Ecto neural progenitor cell (in vitro differentiated cells): ENCODE results near the gene RIPOR3.
"Not testable (repeated sequence)": the region's sequence is repeated elsewhere in the genome, so short reads cannot be mapped to it uniquely, and the experiment has no call there.

Source experiments
- DNase-seq: peaks from one replicate; pipeline ENCODE4 v3.0.0-alpha.2; 2018; ENCODE audit warnings: low spot score

RIPOR3 gene

GRCh38 chr20:50724851-50725723 is 33.7 kb upstream of the RIPOR3 start:
- peak; percentile 78 for DNase-seq

GRCh38 chr20:50724112-50724725 is 32.9 kb upstream of the RIPOR3 start:
- DNase-seq, result no peak

GRCh38 chr20:50723672-50724071 is 32.3 kb upstream of the RIPOR3 start:
- no peak for DNase-seq

GRCh38 chr20:50722424-50723155 is 31.2 kb upstream of the RIPOR3 start:
- no peak for DNase-seq

GRCh38 chr20:50721881-50722281 is 30.5 kb upstream of the RIPOR3 start:
- no peak for DNase-seq

GRCh38 chr20:50720582-50720981 is 29.2 kb upstream of the RIPOR3 start:
- DNase-seq, result no peak

GRCh38 chr20:50720026-50720425 is 28.7 kb upstream of the RIPOR3 start:
- DNase-seq, result no peak

- no peak for DNase-seq
Observed at GRCh38 chr20:50719328-50719727, 28.0 kb upstream of the RIPOR3 start.

GRCh38 chr20:50717974-50718761 is 26.8 kb upstream of the RIPOR3 start:
- DNase-seq, result no peak

- no peak for DNase-seq
Observed at GRCh38 chr20:50717312-50717711, 26.0 kb upstream of the RIPOR3 start.

- no peak for DNase-seq
Observed at GRCh38 chr20:50716518-50716917, 25.2 kb upstream of the RIPOR3 start.

GRCh38 chr20:50715694-50716093 is 24.4 kb upstream of the RIPOR3 start:
- DNase-seq, result no peak

GRCh38 chr20:50714426-50714825 is 23.1 kb upstream of the RIPOR3 start:
- DNase-seq, result not testable (repeated sequence)

GRCh38 chr20:50713657-50714101 is 22.3 kb upstream of the RIPOR3 start:
- DNase-seq, result no peak

GRCh38 chr20:50712771-50713656 is 21.7 kb upstream of the RIPOR3 start:
- no peak for DNase-seq

GRCh38 chr20:50711113-50711825 is 19.9 kb upstream of the RIPOR3 start:
- DNase-seq, result no peak

- DNase-seq, result no peak
Observed at GRCh38 chr20:50710492-50711063, 19.2 kb upstream of the RIPOR3 start.

GRCh38 chr20:50709636-50709973 is 18.3 kb upstream of the RIPOR3 start:
- DNase-seq, result no peak

GRCh38 chr20:50708845-50709635 is 17.7 kb upstream of the RIPOR3 start:
- DNase-seq, result no peak
